ENCODE data around the gene TRABD.

TRABD gene

GRCh38 chr22:50175921-50176849 lies 9.5 kb upstream of the TRABD start:
- no peak for DNase-seq

GRCh38 chr22:50176850-50177536 lies 8.7 kb upstream of the TRABD start:
- no peak for DNase-seq

- DNase-seq = no peak
Measured at GRCh38 chr22:50177537-50178470, 7.9 kb upstream of the TRABD start.

- DNase-seq = no peak
Measured at GRCh38 chr22:50178471-50178864, 7.2 kb upstream of the TRABD start.

GRCh38 chr22:50178871-50179869 lies 6.5 kb upstream of the TRABD start:
- DNase-seq = no peak

- no peak for DNase-seq
Measured at GRCh38 chr22:50179937-50180726, 5.6 kb upstream of the TRABD start.

- DNase-seq = no peak
Measured at GRCh38 chr22:50180727-50181521, 4.8 kb upstream of the TRABD start.

GRCh38 chr22:50182176-50183081 lies 3.3 kb upstream of the TRABD start:
- no peak for DNase-seq

GRCh38 chr22:50183141-50183971 lies 2.4 kb upstream of the TRABD start:
- DNase-seq = no peak

GRCh38 chr22:50184004-50184901 lies 1.5 kb upstream of the TRABD start:
- no peak for DNase-seq

GRCh38 chr22:50184902-50185374 lies 775 bp upstream of the TRABD start:
- no peak for DNase-seq

- no peak for DNase-seq
Measured at GRCh38 chr22:50186181-50186714, 535 bp downstream of the TRABD start.

GRCh38 chr22:50186761-50187523 lies 1.2 kb downstream of the TRABD start:
- DNase-seq = peak; percentile 43

GRCh38 chr22:50188356-50188755 lies 2.6 kb downstream of the TRABD start:
- no peak for DNase-seq

- no peak for DNase-seq
Measured at GRCh38 chr22:50189184-50189848, 3.6 kb downstream of the TRABD start.

Data from CD4-positive, alpha-beta T cell treated with Interferon gamma for 1 hour (primary cell).